GM18511 (cell line): ENCODE results near the gene UQCRHL.
A peak's percentile ranks its signal among the peaks of the same experiment; 100 is the strongest.
"Not testable (repeated sequence)": the region's sequence is repeated elsewhere in the genome, so short reads cannot be mapped to it uniquely, and the experiment has no call there.

ENCODE experiments used
- ATAC-seq: cut with Tn5 transposase; IDR thresholded peaks from one replicate; pipeline ENCODE4 v1.9.1; 2021; ENCODE audit warnings: mild to moderate bottlenecking, moderate library complexity; ENCODE audit not compliant: unreplicated experiment

Gene UQCRHL

DNA sequence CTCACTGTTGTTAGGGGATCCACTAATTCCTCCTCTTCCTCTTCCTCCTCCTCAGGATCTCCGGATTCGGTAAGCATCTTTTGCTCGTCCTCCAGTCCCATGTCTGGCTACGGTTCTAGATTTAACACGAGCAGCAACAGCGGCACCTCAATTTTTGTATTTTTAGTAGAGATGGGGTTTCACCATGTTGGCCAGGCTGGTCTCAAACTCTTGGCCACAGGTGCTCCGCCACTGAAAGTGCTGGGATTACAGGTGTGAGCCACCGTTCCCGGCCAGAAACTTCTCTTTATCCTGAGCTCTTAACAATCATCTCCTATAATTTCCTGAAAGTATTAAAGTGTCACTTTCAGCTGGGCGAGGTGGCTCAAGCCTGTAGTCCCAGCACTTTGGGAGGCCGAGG lies at the start of gene UQCRHL:
TSS of gene UQCRHL (minus strand) at position 101 of the 400 bp plus-strand sequence. CDS start at position 101, 0 bp downstream.
- not testable (repeated sequence) for ATAC-seq

GRCh38 chr1:15856888-15857287 lies 49.4 kb upstream of the UQCRHL start:
- no peak for ATAC-seq

DNA sequence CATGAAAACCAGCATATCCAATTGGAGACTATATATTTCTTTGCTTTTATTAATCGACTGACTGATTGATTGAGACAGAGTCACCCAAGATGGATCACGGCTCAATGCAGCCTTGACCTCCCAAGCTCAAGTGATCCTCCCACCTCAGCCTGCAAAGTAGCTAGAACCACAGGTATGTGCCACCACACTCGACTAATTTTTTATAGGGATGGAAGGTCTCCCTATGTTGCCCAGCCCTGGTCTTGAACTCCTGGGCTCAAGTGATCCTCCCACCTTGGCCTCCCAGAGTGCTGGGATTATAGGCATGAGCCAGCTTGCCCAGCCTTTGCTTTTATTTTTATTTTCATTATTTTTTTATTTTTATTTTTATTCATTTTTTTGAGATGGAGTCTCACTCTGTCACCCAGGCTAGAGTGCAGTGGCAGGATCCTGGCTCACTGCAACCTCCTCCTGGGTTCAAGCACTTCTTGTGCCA lies 45.4 kb upstream of the UQCRHL start:
- ATAC-seq: no peak

- ATAC-seq: no peak
Observed at GRCh38 chr1:15852036-15852827, 44.8 kb upstream of the UQCRHL start.

- no peak for ATAC-seq
Observed at GRCh38 chr1:15851210-15852035, 44.0 kb upstream of the UQCRHL start.

GRCh38 chr1:15850471-15851001 lies 43.1 kb upstream of the UQCRHL start:
- ATAC-seq: no peak

DNA sequence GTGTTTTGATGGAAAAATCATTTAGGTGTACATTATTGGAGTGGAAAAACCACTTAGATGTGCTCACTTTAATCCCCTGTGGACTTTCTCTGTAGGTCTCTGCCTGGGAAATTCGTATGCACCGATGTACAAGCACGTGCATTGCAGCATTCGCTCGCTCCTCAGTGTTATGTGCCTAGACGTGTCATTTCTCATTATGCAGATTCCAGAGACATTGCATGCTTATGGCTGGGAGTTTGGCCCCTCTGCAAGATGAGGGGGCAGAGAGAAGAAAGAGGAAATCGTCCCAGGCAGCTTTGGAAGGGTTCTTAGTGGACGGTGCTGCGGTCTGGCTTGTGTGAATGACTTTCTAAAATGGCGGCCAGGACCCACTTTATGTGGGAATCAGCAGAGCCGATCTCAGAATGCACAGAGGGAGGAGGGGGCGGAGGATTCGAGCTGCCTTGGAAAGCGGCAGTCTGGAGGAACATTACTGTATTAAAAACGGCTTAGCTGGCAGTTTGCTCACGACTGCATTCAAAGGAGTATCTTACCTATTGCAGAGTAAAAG lies 42.4 kb upstream of the UQCRHL start:
- ATAC-seq: no peak

DNA sequence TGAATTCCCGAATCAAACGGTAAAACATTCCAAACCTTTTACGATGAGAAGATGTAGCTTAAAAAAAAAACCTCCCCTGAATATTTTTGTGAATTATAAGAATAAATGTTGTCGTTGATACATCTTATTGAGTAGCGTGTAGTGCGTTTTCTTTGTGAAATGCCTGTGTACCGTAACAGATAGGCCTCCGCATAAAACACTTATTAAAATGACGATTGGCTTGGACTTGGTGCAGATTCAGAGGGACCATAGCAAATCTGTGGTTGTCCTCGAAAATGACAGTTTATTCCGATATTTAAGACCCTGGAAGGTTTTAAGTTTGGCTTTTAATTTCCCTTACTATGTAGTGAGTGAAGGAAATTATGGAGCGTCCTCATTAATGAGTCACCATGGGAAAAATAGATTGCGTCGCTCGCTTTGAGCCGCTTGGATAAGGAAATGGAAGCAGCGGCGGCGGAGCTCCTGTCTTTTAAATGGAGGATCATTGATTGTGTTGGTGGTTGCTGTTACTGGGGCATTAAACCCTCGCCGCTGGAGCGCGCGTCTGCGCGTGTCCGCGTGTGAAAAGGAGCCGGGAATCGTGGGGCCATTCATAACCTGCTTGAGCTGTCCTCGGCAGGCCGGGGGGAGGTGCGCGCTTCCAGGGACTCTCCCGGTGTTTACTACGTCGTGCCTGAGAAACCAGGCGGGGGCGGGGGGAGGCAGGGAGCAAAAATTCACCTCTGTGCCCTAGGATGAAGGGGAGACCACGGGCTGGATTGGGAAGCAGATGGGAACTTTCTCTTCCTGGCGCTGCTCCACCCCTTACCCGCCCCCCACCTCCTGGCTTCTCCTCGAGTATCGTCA lies 41.7 kb upstream of the UQCRHL start:
- ATAC-seq: no peak

DNA sequence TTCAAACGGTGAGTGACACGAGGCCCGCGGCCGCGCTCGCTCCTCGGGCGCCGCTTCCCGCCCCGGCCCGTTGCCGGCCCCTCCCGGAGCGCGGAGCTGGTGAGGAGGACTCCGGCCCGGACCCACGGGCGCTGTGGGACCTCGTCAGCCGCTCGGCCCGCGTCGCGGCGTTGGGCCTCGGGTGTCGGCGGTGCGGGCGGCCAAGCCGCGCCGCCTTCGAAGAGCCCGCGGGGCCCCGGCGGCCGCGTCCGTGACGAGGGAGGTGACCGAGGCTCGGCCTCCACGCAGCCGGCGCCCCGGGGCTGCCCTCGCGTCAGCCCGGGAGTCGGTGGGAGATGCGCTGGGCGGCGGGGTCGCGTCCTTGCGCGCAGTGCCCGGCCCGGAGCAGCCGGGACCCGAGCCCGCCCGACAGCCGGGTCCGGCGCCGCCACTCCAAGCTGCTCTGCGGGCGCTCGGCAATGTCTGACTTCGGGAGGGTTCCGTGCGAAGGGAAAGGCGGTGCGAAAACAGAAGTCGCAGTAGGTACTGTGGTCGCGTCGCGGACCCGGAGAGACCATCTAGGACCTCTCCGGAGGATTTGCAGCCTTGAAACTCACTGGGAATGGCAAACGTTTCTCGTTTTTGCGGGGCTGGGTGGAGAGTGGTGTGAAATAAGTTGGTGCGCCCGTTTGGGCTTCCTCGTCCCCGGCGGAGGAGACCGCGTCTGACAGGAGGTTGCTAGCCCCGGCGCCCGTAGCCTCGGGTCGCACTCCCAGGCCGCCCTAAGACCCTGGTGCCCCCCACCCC lies 40.9 kb upstream of the UQCRHL start:
- peak; percentile 7 for ATAC-seq

DNA sequence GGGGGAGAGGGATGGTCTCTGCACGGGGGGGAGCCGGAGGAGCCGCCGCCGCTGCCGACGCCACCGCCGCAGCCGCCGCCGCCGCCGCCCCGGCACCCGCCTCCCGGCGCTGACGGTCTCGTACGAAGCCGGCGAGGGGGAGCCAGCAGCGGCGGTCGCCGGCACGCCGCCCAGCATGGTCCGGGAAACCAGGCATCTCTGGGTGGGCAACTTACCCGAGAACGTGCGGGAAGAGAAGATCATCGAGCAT lies 40.4 kb upstream of the UQCRHL start:
- no peak for ATAC-seq

DNA sequence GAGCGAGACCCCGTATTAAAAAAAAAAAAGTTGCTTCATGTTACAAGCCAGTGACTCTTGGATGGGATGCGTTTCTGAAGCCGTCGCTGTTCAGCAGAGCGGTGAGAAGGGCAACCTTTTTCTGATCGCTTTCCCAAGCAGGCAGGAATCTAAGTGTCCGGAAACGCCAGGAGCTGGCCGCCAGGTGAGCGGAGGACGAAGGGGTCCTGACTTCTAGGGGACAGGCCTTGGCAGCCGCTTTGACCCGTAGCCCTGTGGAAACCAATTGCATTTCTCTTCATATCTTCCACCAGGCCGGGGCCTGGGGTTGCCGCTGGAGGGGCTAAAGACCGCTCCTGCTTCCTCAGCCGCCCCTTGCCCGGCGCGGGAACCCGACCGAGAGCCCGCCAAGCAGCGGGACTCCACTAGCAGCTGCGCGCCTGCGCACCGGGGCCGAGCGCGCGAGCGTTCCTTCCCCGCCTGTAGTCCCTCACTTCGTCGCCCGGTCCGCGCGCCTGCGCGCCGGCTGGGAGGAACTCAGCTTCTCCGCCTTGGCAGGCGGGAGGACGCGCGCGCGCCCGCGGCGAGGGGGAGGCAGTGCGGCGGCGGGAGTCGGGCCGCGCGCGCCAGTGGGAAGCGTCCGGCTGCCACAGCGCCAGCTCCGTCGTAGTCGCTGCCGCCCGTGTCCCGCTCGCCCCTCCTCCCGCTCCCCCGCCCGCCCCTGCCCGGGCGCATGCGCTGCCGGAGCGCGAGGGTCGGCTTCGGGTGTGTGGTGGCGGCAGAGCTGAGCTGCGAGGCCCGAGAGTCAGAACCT lies 39.8 kb upstream of the UQCRHL start, which contains the start of gene SPEN:
TSS of gene SPEN (plus strand) at position 608 of the 793 bp plus-strand sequence. CDS start 361 bp downstream, outside the sequence.
- ATAC-seq: peak; percentile 65

DNA sequence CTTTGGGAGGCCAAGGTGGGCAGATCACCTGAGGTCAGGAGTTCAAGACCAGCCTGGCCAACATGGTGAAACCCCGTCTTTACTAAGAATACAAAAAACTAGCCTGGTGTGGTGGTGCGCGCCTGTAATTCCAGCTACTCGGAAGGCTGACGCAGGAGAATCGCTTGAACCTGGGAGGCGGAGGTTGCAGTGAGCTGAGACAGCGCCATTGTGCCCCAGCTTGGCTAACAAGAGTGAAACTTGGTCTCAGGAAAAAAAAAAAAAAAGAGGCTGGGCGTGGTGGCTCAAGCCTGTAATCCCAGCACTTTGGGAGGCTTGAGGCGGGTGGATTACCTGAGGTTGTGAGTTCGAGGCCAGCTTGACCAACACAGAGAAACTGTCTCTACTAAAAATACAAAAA lies 38.6 kb upstream of the UQCRHL start:
- ATAC-seq: not testable (repeated sequence)

DNA sequence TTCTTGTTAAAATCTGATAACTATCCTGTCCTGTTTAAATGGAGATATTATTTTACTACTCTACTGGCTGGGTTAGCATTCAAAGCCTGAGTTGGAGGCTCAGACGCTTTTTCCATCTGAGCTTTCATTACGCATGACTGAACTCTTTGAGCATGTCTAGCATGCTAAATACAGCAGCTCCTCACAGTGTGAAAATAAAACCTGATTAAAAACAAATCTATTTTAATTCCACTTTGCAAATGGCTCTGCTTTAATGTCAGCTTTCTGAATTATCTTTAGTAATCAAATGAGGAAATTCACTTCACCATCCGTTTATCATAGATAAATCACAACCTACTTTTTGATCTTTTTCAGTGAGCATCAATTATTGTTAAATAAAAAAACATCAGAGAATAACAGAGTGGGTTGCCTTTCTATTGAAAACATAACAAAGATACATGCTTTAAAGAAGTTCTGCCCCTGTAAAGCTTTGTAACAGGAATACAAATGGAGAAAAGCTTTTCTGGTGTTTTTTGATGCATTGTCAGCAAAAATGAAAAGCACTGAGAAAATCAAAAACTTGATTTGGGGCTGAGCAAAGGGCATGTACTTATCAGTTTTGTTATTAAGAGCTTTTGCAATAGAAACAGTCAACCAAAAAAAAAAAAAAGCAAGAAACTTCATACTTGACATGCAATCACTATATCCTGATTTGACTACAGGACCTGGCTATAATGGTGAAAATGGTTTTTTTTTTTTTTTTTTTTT lies 36.5 kb upstream of the UQCRHL start:
- no peak for ATAC-seq

DNA sequence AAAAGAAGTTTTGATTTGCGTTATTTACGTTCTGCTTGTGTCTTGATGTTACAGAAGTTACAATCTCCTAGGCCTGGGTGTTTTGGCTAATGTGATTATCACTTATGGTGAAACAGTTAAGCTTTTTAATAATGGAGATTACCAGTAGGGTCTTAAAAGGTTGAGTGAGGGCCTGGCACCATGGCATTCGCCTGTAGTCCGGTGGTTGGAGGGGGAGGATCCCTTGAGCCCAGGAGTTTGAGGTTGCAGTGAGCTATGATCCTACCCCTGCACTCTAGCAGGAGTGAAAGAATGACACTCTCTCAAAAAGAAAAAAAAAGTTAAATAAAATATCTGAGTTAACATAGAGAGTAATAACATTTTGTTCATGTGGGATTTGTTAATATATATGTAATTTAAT lies 31.3 kb upstream of the UQCRHL start:
- ATAC-seq: no peak

GRCh38 chr1:15837931-15838330 lies 30.5 kb upstream of the UQCRHL start:
- ATAC-seq: no peak

DNA sequence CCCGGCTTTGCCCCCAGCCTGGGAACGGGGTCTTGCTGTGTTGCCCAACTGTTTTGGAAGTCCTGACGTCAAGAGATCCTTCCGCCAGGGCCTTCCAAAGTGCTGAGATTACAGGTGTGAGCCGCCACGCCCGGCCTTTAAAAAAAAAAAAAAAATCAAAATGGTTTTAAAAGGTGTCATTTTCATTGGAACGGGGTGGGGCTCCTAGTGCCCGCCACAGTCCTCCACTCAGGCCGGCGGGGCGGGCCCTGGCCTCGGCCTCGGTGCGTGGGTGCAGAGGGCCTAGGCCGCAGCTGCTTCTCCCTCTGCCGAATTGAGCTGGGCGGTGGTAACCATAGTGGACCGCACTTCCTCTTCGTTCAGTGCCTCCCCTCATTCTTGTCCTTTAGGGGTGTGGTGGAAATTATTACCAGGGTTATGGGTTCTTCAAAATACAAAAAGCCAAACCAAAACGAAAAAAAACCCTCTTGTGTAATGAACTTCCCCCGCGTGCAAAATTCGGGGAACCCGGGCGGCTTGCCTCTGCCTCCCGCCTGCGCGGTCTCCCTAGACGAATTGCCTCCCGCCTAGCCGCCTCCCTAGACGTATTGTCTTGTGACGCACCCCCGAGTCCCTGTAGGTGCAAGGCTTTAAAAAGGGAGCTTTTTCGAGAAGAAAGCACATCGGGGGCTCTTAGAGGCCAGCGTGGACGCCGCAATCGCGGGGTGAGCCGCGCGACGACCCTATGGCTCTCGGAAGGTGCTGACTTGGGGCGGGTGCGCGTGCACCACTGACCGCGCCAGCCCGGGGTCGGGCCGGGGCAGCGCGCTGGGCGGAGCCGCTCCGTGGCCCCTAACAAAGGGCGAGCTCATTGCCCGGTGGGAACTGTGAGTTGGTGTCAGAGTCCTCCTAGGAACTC lies 29.6 kb upstream of the UQCRHL start:
- no peak for ATAC-seq

DNA sequence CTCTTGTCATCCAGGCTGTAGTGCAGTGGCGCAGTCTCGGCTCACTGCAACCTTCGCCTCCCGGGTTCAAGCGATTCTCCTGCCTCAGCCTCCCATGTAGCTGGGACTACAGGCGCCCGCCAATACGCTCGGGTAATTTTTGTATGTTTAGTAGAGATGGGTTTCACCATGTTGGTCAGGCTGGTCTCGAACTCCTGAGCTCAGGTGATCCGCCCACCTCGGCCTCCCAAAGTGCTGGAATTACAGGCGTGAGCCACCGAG lies 29.0 kb upstream of the UQCRHL start:
- ATAC-seq: not testable (repeated sequence)
